Stimulated activated CD8-positive, alpha-beta memory T cell treated with anti-CD3 and anti-CD28 coated beads, Interleukin-4, amount 100 ng/mL, for 1 hour (primary cell): ENCODE results near the gene PPP6R2.
"Not testable (repeated sequence)": the region's sequence is repeated elsewhere in the genome, so short reads cannot be mapped to it uniquely, and the experiment has no call there.

Experiments
- DNase-seq, 2 donors: peaks; one replicate each; pipeline ENCODE4 v3.0.0-alpha.2; 2020; ENCODE audit warnings: low read depth in 2 of 2, low spot score in 1 of 2

Gene PPP6R2

DNA sequence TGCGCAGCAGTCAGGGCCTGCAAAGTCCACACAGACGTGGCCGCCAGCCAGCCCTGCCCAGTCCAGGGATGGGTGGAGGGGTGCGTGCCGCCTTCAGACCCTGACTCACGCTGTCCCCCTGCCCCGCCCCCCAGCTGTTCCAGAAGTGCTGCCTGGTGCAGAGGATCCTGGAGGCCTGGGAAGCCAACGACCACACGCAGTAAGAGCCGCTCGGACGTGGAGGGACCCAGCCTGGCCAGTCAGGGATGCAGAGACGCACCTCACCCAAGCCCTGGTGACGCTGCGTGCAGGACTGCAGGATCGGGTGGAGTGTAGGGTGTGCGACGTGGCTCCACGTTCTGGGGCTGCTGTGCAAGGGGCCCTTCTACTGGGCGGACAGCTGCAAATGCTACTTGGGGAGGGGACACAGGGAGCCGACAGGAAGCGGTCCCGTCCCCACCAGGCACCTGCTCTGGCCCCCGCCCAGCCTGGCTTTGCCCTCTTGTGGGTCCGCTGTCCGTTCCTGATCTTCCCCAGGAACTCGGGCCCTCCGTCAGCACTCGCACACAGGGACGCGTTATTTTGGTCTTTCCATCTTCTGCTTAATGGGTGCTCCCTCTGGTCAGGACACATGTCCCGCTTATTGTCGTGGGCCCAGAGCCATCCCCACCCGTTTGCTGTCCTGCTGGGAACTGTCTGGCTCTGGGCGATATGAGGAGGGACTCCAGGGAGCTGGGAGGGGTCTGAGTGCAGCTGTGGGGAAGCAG is 89.2 kb downstream of the PPP6R2 start:
- DNase-seq, result no peak

DNA sequence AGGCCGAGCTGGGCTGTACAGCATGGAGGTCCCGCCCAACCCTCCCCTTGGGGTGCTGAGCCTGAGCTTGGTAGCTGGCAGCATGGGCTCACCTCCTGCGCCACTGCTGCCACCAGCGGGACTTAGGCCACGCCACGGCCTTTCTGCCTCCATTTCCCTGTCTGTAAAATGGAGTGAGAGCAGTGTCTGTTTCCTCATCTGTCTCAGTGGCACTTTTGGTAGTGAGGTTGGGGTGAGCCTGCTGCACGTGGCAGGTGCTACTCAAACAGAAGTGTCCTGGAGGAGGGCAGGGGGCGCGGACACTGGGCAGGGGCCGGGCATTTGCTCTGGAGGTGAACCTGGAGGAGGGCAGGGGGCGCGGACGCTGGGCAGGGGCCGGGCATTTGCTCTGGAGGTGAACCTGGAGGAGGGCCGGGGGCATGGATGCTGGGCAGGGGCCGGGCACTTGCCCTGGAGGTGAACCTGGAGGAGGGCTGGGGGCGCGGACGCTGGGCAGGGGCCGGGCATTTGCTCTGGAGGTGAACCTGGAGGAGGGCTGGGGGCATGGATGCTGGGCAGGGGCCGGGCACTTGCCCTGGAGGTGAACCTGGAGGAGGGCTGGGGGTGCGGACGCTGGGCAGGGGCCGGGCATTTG is 89.9 kb downstream of the PPP6R2 start:
- not testable (repeated sequence) for DNase-seq

DNA sequence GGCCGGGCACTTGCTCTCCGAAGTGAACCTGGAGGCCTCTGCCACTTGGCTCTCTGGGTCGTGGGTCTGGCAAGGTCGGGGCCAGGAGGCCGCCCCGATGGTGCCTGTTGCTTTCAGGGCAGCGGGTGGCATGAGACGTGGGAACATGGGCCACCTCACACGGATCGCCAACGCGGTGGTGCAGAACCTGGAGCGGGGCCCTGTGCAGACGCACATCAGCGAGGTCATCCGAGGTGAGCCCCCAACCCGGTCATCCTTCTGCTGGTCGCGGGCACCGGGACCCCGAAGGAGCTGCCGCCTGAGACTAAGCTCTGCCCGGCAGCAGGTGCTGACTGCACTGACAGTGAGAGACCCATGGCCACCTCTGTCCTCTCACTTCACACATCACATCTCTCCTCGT is 91.7 kb downstream of the PPP6R2 start:
- DNase-seq, result no peak

DNA sequence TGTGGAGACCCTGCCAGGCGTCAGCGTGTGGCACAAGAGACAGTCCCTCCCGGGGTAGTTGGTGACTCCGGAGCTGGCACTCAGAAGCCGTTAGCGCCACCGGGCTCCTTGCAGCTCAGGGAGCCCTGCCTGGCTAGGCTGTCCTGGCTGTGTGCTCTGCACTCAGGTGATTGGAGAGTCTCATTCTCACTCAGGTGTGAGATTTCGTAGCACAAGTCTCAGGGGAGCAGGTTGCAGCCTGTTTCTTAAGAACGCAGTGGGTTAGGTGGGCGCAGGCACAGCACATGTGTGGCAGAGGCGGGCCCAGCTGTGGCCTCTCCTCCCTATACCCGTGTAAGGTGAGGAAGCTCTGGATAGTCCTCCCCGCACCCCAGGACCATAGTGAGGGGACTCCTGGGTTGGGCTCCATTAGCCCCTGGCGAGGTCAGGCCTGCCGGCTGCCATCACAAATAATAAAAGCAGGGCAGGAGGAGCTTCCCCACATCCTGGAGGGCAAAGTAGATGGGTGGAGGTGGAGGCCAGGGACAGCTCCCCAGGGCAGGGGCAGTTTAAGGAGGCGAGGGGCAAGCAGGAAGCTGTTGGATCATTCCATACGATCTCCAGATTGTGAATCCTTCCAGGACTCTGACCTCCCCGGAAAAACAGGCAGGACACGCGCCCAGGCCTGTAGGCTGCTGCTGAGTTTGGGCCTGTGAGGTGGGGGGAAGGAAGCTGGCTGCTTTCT is 92.3 kb downstream of the PPP6R2 start:
- DNase-seq, result no peak

DNA sequence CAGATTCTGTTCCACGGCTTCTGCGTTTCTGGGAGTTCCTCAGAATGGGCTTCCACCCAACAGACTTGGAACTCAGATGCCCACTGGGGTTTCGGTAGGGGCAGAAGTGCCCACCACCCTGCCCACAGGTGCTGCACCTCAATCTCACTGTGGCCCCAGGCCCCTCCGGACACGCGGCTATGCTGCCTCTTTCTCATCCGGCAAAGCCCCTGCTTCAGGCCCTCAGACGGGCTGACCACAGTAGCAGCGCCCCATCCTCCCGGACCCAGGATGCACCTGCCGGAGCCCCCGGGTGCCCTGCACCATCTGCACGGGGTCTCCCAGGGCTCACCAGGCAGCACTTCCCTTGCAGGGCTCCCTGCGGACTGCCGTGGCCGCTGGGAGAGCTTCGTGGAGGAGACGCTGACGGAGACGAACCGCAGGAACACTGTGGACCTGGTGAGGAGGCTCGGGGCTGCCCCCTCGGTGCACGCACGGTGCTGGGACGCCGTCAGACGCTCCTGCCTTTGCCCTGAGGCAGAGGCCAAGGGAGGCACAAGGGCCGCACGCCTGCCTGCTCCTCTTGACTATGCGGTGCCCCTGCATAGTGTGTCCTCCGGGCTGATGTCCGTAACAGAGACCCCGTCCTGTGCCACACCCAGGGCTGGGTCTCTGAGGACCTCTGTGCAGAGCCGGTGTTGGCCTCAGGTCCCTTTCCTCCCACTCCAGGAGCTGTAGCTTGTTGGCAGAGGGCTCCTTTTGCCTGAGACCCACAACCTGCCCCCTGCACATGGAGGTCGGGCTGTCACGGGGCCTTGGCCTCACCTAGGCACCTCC is 93.1 kb downstream of the PPP6R2 start:
- DNase-seq, result no peak

DNA sequence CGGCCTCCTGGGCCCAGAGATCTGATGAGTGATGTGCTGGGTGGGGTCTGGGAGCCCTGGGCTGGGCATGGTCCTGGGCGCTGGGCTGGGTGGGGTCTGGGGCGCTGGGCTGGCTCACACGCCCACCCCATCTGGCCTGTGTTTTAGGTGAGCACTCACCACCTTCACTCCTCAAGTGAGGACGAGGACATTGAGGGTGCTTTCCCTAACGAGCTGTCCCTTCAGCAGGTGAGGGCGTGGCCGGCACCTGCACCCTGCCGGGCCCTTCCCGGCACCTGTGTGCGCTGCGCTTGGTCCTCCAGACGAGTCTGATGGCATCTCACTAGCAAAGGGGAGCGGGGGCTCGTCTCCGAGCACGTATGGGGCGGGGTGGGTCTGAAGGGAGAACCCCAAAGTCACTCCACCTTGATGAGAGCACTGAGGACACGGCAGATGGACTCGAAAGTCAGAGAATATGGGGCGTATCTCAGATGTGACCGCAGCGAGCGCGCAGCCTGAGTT is 93.8 kb downstream of the PPP6R2 start:
- DNase-seq, result no peak

DNA sequence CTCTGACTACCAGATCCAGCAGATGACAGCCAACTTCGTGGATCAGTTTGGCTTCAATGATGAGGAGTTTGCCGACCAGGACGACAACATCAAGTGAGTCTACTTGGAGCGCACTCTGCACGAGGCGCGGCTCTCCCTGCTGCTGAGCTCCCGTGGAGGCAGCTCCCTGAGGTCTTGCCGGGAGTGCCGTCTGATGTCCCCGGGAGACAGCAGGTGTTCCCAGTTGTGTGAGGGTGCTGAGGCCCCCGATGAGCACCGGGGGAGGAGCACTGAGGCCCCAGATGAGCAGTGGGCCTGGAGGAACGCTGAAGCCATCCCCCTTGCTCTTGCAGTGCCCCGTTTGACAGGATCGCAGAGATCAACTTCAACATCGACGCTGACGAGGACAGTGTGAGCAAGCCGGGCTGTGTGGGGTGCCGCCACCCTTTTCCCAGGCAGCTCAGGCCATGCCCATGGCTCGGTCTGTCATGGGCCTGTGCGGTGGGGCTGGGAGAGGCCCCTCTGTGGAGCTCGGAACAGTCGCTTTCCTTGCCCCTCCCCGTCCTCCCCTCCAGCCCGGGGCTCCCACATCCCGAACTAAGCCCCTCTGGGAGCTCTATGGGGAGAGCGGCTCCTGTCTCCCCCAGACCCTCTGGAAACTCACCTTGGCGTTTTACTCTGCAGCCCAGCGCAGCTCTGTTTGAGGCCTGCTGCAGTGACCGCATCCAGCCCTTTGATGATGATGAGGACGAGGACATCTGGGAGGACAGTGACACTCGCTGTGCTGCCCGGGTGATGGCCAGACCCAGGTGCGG is 94.6 kb downstream of the PPP6R2 start:
- no peak for DNase-seq

DNA sequence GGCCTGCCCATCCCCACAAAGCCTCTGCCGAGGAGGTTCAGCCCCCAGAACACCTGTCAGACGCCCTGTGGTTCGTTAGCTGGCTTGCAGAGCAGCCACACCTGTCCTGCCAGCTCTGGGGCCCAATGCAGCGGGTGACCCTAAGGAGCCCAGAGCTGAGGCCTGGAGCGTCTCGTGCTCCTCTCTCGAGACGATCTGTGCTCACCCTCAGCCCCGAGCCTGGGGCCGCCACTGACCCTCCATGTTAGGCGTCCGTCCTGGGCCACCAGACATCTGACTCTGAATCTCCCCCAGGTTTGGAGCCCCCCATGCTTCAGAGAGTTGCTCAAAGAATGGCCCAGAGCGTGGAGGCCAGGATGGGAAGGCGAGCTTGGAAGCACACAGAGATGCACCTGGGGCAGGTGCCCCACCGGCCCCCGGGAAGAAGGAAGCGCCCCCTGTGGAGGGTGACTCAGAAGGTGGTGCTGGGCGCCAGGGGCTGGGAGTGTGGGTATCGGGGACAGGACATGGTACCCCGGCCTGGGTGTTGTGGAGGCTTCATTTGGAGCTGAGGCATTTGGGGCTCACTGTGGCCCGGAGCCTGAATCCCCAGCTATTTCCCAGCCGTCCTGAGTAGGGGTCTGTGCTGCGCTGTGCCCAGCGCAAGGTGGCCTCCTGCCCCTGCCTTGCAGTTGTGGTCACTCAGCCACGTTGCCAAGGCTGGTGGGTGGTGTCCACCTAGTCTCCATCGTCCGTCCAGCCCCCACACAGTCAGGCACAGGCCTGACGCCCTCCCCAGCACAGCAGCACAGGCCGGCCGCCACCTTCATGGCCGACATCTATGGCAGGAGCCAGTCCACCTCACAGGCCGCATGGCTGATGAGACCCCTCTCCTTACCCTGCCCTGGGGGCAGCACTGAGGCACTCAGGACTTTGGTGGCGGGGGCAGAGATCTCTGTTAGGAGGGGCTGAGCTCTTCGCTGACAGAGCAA is 95.5 kb downstream of the PPP6R2 start:
- DNase-seq, result no peak

DNA sequence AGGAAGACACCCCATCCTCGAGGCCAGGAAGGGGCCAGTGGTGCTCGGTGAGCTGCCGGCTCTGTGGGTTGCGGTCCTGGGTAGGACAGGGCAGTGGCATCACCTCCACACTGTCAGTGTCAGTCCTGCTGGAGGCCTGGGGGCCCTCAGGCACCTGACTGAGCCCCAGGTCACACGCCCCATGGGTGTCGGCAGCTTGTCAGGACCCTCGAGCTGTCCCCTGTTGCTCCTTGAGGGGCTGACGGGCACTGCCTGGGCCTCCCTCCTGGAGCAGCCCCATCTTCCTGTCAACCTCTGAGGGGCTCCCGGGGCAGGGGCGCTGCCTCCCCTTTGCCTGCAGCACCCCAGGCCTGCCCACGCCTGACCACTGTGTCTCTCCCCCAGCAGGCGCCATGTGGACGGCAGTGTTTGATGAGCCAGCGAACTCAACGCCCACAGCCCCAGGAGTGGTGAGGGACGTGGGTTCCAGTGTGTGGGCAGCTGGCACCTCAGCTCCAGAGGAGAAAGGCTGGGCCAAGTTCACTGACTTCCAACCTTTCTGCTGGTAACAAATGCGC is 96.3 kb downstream of the PPP6R2 start:
- no peak for DNase-seq

DNA sequence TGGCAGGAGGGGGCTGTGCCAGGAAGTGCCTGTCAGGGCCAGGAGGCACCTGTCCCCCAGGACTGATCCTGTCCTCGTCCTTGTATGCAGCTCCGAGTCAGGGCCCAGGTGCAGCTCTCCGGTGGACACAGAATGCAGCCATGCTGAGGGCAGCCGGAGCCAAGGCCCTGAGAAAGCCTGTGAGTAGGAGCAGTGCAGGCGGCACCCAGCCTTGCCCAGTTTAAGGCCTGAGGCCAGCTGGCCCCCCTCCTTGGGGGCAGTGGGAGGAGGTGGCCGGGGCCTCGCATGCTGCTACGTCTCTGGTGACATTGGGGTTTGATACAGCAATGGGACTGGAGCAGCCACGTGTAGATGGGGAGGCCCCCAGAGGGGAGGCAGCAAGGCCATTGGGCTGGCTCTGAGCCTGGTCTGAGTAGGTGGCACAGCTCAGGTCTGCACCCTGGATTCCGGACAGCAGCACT is 96.8 kb downstream of the PPP6R2 start:
- no peak for DNase-seq

DNA sequence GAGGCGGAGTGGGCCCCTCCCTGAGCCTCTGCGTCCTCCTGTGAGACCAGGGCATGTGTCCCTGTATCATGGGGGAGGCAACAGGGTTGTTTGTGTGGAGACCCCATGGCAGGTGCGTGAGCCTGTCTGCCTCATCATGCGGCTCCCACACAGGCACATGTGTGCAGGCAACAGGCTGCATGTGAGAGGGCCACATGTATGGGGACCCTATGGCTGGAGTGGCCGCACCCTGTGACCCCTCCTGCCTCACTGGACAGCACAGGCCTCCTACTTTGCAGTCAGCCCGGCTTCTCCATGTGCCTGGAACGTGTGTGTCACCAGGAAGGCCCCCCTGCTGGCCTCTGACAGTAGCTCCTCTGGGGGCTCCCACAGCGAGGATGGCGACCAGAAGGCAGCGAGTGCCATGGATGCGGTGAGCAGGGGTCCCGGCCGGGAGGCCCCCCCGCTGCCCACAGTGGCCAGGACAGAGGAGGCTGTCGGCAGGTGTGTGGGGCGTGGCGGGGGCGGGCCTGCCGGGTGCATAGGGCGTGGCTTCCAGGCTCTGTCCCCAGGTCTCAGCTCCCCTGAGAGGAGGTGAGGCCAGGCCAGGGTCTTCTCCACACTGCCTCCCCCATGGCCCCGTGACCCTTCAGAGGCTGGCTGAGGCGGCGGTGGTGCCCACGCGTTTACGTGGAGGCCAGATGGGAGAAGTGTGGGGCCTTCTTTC is 97.6 kb downstream of the PPP6R2 start:
- DNase-seq, result no peak

DNA sequence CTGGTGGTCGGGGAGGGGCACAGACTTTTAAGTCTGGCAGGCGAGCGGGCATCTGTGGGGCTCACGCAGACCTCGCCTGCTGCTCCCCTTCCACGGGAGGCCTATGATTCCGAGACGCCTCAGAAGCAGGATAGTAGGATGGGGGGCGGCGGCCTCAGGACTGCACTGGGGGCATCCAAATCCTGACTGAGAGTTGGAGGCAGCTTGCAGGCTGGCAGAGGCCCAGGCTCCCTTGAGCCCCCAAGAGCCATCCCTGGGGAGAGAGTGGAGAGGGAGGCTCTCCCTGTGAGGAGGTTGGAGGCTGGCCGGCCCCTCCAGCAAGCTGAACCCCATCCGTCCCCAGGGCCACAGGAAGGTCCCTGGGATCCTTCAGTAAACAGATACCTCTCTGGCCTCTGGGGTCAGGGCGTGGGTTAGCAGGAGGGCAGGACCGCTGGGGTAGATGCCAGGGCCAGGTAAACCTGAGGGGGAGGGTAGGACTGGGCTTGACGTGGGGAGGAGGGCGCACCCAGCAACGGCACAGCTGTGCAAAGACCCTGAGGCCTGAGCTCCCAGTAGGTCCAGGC is 98.4 kb downstream of the PPP6R2 start:
- no peak for DNase-seq

DNA sequence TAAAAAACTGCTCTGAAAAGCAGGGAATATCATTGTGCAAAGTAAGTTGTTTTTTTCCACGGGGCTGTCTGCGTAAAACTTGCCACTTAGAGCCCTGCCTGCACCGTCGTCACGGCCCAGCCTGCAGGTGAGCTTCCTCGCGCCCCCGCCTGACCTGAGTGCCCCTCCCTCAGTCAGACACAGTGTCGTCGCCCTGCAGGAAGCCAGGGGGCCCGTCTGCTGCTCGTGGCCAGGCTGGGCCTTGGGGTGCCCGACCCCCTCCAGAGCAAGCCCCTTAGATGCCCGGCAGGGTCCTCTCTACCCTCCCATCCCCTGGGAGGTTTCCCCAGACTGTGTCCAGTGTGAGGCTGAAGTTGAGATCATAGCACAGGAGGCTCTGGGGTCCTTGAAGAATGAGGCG is 100.1 kb downstream of the PPP6R2 start:
- no peak for DNase-seq

DNA sequence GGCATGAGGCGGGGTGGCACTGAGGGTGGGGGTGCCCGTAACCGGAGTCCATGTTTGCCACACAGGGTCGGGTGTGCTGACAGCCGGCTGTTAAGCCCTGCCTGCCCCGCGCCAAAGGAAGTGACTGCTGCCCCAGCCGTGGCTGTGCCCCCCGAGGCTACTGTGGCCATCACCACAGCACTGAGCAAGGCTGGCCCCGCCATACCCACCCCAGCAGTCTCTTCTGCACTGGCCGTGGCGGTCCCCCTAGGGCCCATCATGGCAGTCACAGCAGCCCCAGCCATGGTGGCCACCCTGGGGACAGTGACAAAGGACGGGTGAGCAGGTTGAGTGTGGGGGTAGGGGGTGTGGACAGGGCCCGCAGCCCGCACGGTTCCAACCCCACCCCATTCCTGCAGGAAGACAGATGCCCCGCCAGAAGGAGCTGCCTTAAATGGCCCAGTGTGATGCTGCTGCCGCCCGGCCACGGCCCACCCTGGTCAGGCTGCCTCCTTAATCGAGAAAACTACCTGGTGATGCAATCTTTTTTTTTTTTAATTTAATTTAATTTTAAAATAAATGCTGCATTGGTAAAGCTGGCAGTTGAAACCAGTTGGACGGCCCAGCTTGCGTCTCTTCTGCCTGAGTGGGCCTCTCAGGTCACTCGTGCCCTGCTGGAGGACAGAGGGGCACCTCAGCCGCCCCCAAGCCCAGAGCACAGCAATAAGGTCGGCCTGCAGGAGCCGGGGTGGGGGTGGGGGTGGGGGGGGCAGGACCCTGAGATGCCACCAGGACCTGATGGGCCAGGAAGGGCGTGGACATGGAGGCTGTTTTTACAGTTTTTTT is 100.9 kb downstream of the PPP6R2 start:
- DNase-seq, result no peak

DNA sequence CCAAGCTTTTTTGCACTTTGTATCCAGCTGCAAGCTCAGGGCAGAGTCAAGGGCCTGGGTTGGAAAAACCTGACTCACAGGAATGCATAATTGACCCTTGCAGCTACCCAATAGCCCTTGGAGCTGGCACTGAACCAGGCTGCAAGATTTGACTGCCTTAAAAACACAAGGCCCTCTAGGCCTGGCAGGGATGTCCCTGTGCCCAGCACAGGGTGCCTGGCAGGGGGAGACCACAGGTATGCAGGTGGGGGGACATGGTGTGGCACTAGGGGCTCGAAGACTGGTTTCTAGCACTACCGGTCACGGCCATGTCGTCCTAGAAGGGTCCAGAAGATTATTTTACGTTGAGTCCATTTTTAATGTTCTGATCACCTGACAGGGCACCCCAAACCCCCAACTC is 101.5 kb downstream of the PPP6R2 start:
- DNase-seq, result no peak

DNA sequence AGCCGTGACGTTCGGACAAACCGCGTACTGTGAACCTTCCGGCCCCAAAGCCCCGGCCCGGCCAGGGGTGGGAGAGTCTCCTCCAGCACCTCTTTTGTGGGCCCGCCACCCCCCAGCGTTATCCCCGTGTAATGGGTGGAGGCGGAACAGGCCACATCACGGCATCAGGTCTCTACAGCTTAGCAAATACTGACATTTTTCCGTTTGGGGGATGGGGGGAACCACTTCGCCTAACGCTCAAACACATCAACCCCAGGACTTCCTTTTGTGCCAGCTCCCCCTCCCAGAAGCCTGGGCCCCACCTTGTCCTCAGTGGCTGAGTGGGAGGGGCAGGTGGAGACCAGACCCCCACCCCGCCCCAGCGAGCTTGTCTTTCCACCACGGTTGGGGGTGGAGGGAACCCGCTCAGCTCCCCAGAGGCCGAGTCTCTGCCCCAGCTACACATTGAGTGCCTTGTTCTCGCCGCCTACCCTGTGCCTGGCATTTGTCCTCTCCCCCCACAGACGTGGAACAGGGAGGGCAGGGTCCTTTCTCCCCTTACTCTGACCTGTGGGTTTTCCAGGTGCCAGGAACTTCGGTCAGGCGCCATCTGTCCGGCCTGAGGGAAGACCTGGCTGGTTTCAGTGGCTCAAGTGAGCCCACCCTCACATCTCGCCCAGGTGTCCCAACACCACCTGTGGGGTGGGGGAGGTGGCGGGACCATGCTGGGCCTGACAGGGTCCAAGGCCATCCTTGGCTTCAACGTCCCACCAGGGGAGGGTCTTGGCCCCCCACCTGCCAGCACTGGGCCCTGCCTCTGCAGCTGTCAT is 102.1 kb downstream of the PPP6R2 start:
- DNase-seq, result peak in 1 of 2 donors; percentile 21
